Panc1 (cell line): ENCODE data around the gene ZCRB1. TPM values are rescaled to one million over a fixed set of nuclear protein-coding genes. Genes with fewer than 3 reads are reported as not detected.
"Not testable (repeated sequence)": the region's sequence is repeated elsewhere in the genome, so short reads cannot be mapped to it uniquely, and the experiment has no call there.

Source experiments
- ATAC-seq: fragments of 200-7000 bp; cut with Tn5 transposase; 2 replicates; pipeline ENCODE4 v1.9.1; 2020; ENCODE audit warnings: mild to moderate bottlenecking, moderate library complexity
- BruUV-seq: library from RNA; stranded (reverse); fragments of 400-500 nt; replicated peaks from 2 replicates; lab custom pipeline; 2021; lab: Mats Ljungman, UMichigan
- CTCF ChIA-PET: fragments of 300-600 bp; sonication (Branson Sonifier 250); formaldehyde crosslinking; loops from one replicate; lab custom pipeline; 2022; ENCODE audit warnings: antibody characterized with exemption; lab: Charles Lee
- POLR2A ChIA-PET: fragments of 300-600 bp; sonication (Branson Sonifier 250); formaldehyde crosslinking; loops from one replicate; lab custom pipeline; 2022; ENCODE audit warnings: antibody characterized with exemption; lab: Charles Lee
- DNase-seq: peaks from one replicate; pipeline ENCODE4 v3.0.0-alpha.2; 2010; ENCODE audit warnings: low read depth, low spot score
- H3K27ac ChIP-seq: 2 replicates; pipeline ENCODE4 v1.5.1; 2011; ENCODE audit warnings: mild to moderate bottlenecking, low read length, inconsistent platforms
- H3K27me3 ChIP-seq: fragments of 200-500 bp; sonication (Bioruptor generic); 2 replicates; pipeline ENCODE4 v1.6.0; 2014; ENCODE audit warnings: low read length, inconsistent platforms; ENCODE audit not compliant: control insufficient read depth, insufficient read depth
- H3K36me3 ChIP-seq: fragments of 200-500 bp; sonication (Bioruptor generic); 2 replicates; pipeline ENCODE4 v1.5.1; 2014; ENCODE audit warnings: inconsistent platforms, mild to moderate bottlenecking, low read length, moderate library complexity; ENCODE audit not compliant: control insufficient read depth, insufficient read depth
- H3K4me1 ChIP-seq: 2 replicates; pipeline ENCODE4 v1.5.1; 2011; ENCODE audit warnings: inconsistent platforms, mild to moderate bottlenecking, low read length, moderate library complexity; ENCODE audit not compliant: control insufficient read depth, insufficient read depth
- H3K4me3 ChIP-seq, 2 experiments: 2 replicates each; pipeline ENCODE4 v1.5.1; 2011 to 2012; ENCODE audit warnings: low read depth in 2 of 2, low read length in 2 of 2, mild to moderate bottlenecking in 2 of 2, inconsistent platforms in 1 of 2, moderate library complexity in 1 of 2
- H3K9me3 ChIP-seq: fragments of 200-500 bp; sonication (Bioruptor generic); 2 replicates; pipeline ENCODE4 v1.5.1; 2014; ENCODE audit warnings: low read depth, mild to moderate bottlenecking, inconsistent platforms, low read length, moderate library complexity; ENCODE audit not compliant: control insufficient read depth, insufficient read depth
- POLR2AphosphoS5 ChIP-seq: IDR thresholded peaks from 2 replicates; pipeline ENCODE4 v1.6.1; 2012; ENCODE audit warnings: mild to moderate bottlenecking, low read depth, low read length, moderate library complexity
- TCF7L2 ChIP-seq: IDR thresholded peaks from 2 replicates; pipeline ENCODE4 v1.6.1; 2011; ENCODE audit warnings: mild to moderate bottlenecking, low read depth, low read length, inconsistent platforms
- in situ Hi-C: cut with HindIII; loops from 2 replicates; pipeline ENCODE4 v1.10.0; 2016; ENCODE audit warnings: low sequenced_read_pairs, low pct_unique_long_range_greater_than_20kb
- intact Hi-C: fragments of 100-400 bp; cut with micrococcal nuclease; formaldehyde crosslinking; loops from one replicate; pipeline ENCODE4 v1.10.0; 2022; ENCODE audit not compliant: unreplicated experiment
- total RNA-seq: library from RNA; stranded (reverse); gene quantifications from one replicate; pipeline ENCODE4 v1.2.1, GENCODE V29; 2021; ENCODE audit not compliant: unreplicated experiment
- TF ChIP-seq, protein P1 (sequence below): fragments of 450-650 bp; IDR thresholded peaks from 2 replicates; pipeline ENCODE4 v1.5.1; 2017; ENCODE audit warnings: mild to moderate bottlenecking
- TF ChIP-seq, protein P2 (sequence below), 2 experiments: IDR thresholded peaks; 2 replicates each; pipeline ENCODE4 v1.6.1; 2011 to 2012; ENCODE audit warnings: low read depth in 2 of 2, control low read depth in 1 of 2, low read length in 1 of 2, mild to moderate bottlenecking in 1 of 2, moderate library complexity in 1 of 2; ENCODE audit not compliant: insufficient read depth in 1 of 2

ZCRB1 gene
- total RNA-seq, 1 experiment from 2014 or later: 68.8 TPM

GRCh38 chr12:42336286-42336685 lies 10.4 kb upstream of the ZCRB1 start:
- in situ Hi-C loops: no loop called here
- H3K27me3 ChIP-seq: no peaks in the 10 kb centered on the region
- POLR2A ChIA-PET: no interaction called here
- no peaks in the 10 kb centered on the region for H3K4me1 ChIP-seq
- ATAC-seq (no peak), DNase-seq (no peak)
- no peak overlapping the region for H3K4me3 ChIP-seq
- no peak overlapping the region for H3K27ac ChIP-seq
- H3K9me3 ChIP-seq: no peaks in the 10 kb centered on the region
- intact Hi-C loops: no loop called here
- CTCF ChIA-PET: interaction anchor here (0.7 kb wide), 1 partner anchor 188 kb away, joined by 4 read pairs; no protein-coding TSS in a partner anchor
- no TSS peak for BruUV-seq
- H3K36me3 ChIP-seq: peaks cover 7% of the 10 kb centered on the region; the same call in 1 of the 2 replicates
- TF ChIP-seq, protein P1, sequence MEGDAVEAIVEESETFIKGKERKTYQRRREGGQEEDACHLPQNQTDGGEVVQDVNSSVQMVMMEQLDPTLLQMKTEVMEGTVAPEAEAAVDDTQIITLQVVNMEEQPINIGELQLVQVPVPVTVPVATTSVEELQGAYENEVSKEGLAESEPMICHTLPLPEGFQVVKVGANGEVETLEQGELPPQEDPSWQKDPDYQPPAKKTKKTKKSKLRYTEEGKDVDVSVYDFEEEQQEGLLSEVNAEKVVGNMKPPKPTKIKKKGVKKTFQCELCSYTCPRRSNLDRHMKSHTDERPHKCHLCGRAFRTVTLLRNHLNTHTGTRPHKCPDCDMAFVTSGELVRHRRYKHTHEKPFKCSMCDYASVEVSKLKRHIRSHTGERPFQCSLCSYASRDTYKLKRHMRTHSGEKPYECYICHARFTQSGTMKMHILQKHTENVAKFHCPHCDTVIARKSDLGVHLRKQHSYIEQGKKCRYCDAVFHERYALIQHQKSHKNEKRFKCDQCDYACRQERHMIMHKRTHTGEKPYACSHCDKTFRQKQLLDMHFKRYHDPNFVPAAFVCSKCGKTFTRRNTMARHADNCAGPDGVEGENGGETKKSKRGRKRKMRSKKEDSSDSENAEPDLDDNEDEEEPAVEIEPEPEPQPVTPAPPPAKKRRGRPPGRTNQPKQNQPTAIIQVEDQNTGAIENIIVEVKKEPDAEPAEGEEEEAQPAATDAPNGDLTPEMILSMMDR: no peak
- TF ChIP-seq TCF7L2: no peak
- TF ChIP-seq, protein P2, sequence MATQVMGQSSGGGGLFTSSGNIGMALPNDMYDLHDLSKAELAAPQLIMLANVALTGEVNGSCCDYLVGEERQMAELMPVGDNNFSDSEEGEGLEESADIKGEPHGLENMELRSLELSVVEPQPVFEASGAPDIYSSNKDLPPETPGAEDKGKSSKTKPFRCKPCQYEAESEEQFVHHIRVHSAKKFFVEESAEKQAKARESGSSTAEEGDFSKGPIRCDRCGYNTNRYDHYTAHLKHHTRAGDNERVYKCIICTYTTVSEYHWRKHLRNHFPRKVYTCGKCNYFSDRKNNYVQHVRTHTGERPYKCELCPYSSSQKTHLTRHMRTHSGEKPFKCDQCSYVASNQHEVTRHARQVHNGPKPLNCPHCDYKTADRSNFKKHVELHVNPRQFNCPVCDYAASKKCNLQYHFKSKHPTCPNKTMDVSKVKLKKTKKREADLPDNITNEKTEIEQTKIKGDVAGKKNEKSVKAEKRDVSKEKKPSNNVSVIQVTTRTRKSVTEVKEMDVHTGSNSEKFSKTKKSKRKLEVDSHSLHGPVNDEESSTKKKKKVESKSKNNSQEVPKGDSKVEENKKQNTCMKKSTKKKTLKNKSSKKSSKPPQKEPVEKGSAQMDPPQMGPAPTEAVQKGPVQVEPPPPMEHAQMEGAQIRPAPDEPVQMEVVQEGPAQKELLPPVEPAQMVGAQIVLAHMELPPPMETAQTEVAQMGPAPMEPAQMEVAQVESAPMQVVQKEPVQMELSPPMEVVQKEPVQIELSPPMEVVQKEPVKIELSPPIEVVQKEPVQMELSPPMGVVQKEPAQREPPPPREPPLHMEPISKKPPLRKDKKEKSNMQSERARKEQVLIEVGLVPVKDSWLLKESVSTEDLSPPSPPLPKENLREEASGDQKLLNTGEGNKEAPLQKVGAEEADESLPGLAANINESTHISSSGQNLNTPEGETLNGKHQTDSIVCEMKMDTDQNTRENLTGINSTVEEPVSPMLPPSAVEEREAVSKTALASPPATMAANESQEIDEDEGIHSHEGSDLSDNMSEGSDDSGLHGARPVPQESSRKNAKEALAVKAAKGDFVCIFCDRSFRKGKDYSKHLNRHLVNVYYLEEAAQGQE (IDR thresholded peaks at IDR 0.05; ENCODE audit: insufficient read depth in 1 of 2, low read depth in 2 of 2, low read length in 1 of 2): no peak
- TF ChIP-seq POLR2AphosphoS5: no peak

DNA sequence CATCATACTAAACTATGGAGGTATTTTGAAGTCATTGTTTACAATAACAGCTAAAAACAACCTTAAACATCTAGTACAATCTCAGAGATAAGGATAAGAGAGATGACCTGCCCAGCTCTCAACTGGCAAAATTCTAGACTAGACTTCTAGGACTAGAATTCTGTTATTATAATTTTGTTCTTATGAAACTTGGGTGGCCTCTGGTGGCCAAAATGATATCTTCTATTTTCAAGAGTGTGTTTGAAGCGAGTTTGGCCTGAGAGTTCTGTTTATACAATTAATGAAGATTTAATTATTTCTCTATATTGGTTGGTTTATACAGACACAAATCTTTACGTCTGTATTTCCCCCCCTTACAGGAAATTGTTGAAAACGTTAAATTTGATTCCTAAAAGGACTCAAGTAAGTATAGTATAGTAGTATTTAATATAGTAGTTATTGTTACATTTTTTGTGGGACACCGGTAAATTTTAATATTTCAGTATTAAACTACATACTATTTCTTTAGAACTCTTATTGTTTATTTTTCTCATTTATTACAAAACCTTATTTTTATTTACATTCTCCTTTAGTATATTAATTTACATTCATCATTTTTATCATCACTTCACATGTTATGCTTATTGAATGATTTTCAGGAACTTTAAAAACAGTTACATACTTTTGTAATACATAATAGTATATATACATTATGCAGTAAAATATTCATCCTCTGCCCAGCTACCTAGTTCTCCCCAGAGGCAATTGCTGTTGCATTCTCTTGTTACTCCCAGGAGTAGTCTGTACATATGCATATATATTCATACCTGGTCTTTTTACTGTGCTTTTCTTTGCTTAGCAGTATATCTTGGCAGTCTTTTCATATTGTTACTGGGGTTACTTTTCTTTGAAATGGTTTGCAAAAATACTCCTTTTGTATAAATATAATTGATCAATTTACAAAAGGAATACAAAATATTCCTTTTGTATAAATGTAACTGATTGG lies 6.7 kb upstream of the ZCRB1 start:
- Histone ChIP-seq H3K4me1 (peaks cover 5% of the 10 kb centered on the region), H3K36me3 (peaks cover 7% of the 10 kb centered on the region; the same call in 1 of the 2 replicates), H3K27ac (no peak overlapping the region), H3K9me3 (no peaks in the 10 kb centered on the region), H3K4me3 (no peak overlapping the region), H3K27me3 (no peaks in the 10 kb centered on the region)
- DNase-seq: no peak
- in situ Hi-C loops: no loop called here
- intact Hi-C loops: loop anchor here (5.0 kb wide), 2 partner anchors 185 to 205 kb away; no protein-coding TSS in a partner anchor
- ChIA-PET POLR2A (no interaction called here), CTCF (interaction anchor here (0.6 to 0.8 kb wide), 5 partner anchors 93 to 204 kb away, joined by 3 read pairs; no protein-coding TSS in a partner anchor)
- peak; percentile 86 for ATAC-seq
- BruUV-seq: no TSS peak
- TF ChIP-seq POLR2AphosphoS5 (no peak), TCF7L2 (no peak)
- TF ChIP-seq, protein P1: peak; percentile 72; the same call in 1 of the 2 replicates
- TF ChIP-seq, protein P2 (IDR thresholded peaks at IDR 0.05; ENCODE audit: insufficient read depth in 1 of 2, low read depth in 2 of 2, low read length in 1 of 2): no peak

- DNase-seq, POLR2A ChIA-PET, H3K27me3 ChIP-seq, H3K27ac ChIP-seq, H3K4me3 ChIP-seq, in situ Hi-C loops, H3K36me3 ChIP-seq, ATAC-seq, H3K9me3 ChIP-seq, BruUV-seq, CTCF ChIA-PET: not testable (repeated sequence)
- peaks cover 13% of the 10 kb centered on the region for H3K4me1 ChIP-seq
- intact Hi-C loops: loop anchor here (5.0 kb wide), 2 partner anchors 183 to 203 kb away; no protein-coding TSS in a partner anchor
Measured at GRCh38 chr12:42330097-42330496, 4.2 kb upstream of the ZCRB1 start.
